Measurements from ENCODE around the gene MRPL48. TPM values are rescaled to one million over a fixed set of nuclear protein-coding genes. Genes with fewer than 3 reads are reported as not detected.

Gene MRPL48
- total and polyA plus RNA-seq, 2 of the 8 experiments (the other 6 are each of a cell fraction or from before 2014, with no cell fraction given), result 34.9 to 59.9 TPM

DNA sequence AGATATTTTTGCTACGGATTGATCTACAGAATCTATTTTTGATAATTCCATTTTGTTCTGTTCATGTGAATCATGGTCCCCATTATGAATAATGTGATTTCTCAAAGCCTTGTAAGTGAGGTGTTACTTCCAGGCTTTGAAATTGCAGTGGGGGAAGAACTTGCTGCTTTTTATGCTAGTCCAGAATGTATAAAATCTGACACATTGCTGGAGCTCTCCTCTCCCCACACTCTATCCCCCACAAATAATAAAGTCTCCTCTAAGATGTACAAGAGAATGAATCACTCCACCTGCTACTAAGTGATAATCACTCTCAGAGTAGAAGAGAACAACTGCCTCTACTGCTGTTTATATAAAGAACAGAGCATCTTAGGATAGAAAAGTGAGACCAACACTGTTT is 20.9 kb upstream of the MRPL48 start:
- Histone ChIP-seq H3K27ac (ENCODE audit: low read depth, low read length) (no peak overlapping the region), H4K20me1 (replicated peaks in 1 of 2; ENCODE audit: control insufficient read depth in 1 of 2, insufficient read depth in 2 of 2, low read length in 2 of 2) (no peaks in the 10 kb centered on the region), H3K4me1 (replicated peaks in 1 of 4; ENCODE audit: control insufficient read depth in 3 of 4, insufficient read depth in 4 of 4, low read length in 3 of 4) (no peaks in the 10 kb centered on the region), H2BK5ac (ENCODE audit: low read depth, low read length) (no peak overlapping the region), H3K14ac (ENCODE audit: insufficient read length) (no peak overlapping the region), H3K18ac (ENCODE audit: extremely low read depth, low read length) (no peak overlapping the region), H2AFZ (ENCODE audit: low read length) (no peak overlapping the region), H3K4ac (replicated peaks; ENCODE audit: insufficient read length, low read depth, low read length) (no peak overlapping the region), H3K9ac (replicated peaks in 1 of 4; ENCODE audit: extremely low read depth in 1 of 4, low read depth in 3 of 4, low read length in 3 of 4) (no peak overlapping the region), H2AK5ac (ENCODE audit: low read depth, low read length) (no peak overlapping the region), H3K79me2 (ENCODE audit: control insufficient read depth in 1 of 2, insufficient read depth in 2 of 2, low read length in 2 of 2) (no peaks in the 10 kb centered on the region), H3K27me3 (replicated peaks in 1 of 4; ENCODE audit: control insufficient read depth in 3 of 4, extremely low read depth in 1 of 4, insufficient read depth in 3 of 4, low read length in 3 of 4) (no peaks in the 10 kb centered on the region), H2BK20ac (ENCODE audit: low read length) (no peak overlapping the region), H4K91ac (replicated peaks; ENCODE audit: insufficient read length, low read length) (no peak overlapping the region), H3K36me3 (ENCODE audit: control insufficient read depth in 2 of 4, insufficient read depth in 4 of 4, low read length in 3 of 4) (no peaks in the 10 kb centered on the region), H2BK120ac (replicated peaks; ENCODE audit: low read depth, low read length) (no peak overlapping the region), H4K5ac (ENCODE audit: insufficient read length, low read depth, low read length) (no peak overlapping the region), H3K56ac (replicated peaks; ENCODE audit: insufficient read length, low read depth, low read length) (no peak overlapping the region), H2BK15ac (ENCODE audit: low read length) (no peak overlapping the region), H3K23me2 (ENCODE audit: low read depth, low read length) (no peaks in the 10 kb centered on the region), H3K9me3 (ENCODE audit: insufficient read depth in 2 of 2, low read depth in 1 of 2, low read length in 1 of 2) (no peaks in the 10 kb centered on the region), H3K4me3 (ENCODE audit: extremely low read depth in 1 of 4, insufficient read depth in 2 of 4, low read depth in 3 of 4, low read length in 4 of 4) (no peak overlapping the region), H4K8ac (ENCODE audit: extremely low read depth, insufficient read depth, low read length) (no peak overlapping the region), H3K23ac (ENCODE audit: insufficient read length) (no peak overlapping the region), H3K4me2 (ENCODE audit: insufficient read depth in 1 of 2, low read depth in 2 of 2, low read length in 2 of 2) (no peak overlapping the region), H3K79me1 (ENCODE audit: low read depth, low read length) (no peaks in the 10 kb centered on the region), H2BK12ac (ENCODE audit: low read depth, low read length) (no peak overlapping the region)
- DNase-seq (ENCODE audit: low read depth in 1 of 2, low spot score in 2 of 2) (no peak), FAIRE-seq (no peak)
- POLR2A ChIA-PET (ENCODE audit: partially characterized antibody), result interaction anchor here (1.2 to 10.7 kb wide), 2 partner anchors 12 to 18 kb away, joined by 4 to 126 read pairs; no protein-coding TSS in a partner anchor
- 63% methylated on average over 1 of the region's 1 CpG; no CpG with 5 or more reads in 1 of the 2 experiments for WGBS, 2 experiments (ENCODE audit: extremely low coverage in 1 of 2, insufficient coverage in 1 of 2, insufficient read length in 1 of 2, insufficient replicate concordance in 2 of 2, low coverage in 1 of 2, low lambda C conversion rate in 2 of 2, missing lambda C conversion rate in 1 of 2)
- CTCF ChIA-PET (ENCODE audit: partially characterized antibody), result interaction anchor here (1.6 to 3.5 kb wide), 2 partner anchors 10 to 13 kb away, joined by 3 to 13 read pairs; no protein-coding TSS in a partner anchor
- TF ChIP-seq RAD21 (IDR thresholded peaks at IDR 0.05 in 1 of 2, conservative IDR thresholded peaks at IDR 0.05 in 1 of 2; ENCODE audit: low read depth in 2 of 2, low read length in 2 of 2) (no peak), SIN3A (conservative IDR thresholded peaks at IDR 0.05 in 1 of 2, IDR thresholded peaks at IDR 0.05 in 1 of 2; ENCODE audit: low read depth in 1 of 2, low read length in 2 of 2) (no peak), CEBPB (IDR thresholded peaks at IDR 0.05; ENCODE audit: low read depth, low read length) (no peak), GTF2F1 (IDR thresholded peaks at IDR 0.05; ENCODE audit: borderline replicate concordance, low read depth, low read length) (no peak), SIRT6 (IDR thresholded peaks at IDR 0.05; ENCODE audit: low read length) (no peak), TEAD4 (IDR thresholded peaks at IDR 0.05; ENCODE audit: low read depth, low read length) (no peak)
